Naive thymus-derived CD4-positive, alpha-beta T cell (primary cell): ENCODE measurements around the gene ATP10D. TPM values are rescaled to one million over a fixed set of nuclear protein-coding genes. Genes with fewer than 3 reads are reported as not detected.

Experiments
- ATAC-seq: fragments of 150-1000 bp; cut with Tn5 transposase; 2 replicates; pipeline ENCODE4 v1.10.0; 2021; ENCODE audit warnings: mild to moderate bottlenecking, moderate library complexity
- CTCF ChIA-PET: fragments of 350-600 bp; sonication (Branson Sonifier 250); formaldehyde crosslinking; loops from one replicate; lab custom pipeline; 2021; ENCODE audit warnings: antibody characterized with exemption; lab: Charles Lee
- POLR2A ChIA-PET: fragments of 350-600 bp; sonication (Branson Sonifier 250); formaldehyde crosslinking; loops from one replicate; lab custom pipeline; 2021; ENCODE audit warnings: antibody characterized with exemption, inconsistent platforms; lab: Charles Lee
- DNase-seq, 9 donors: peaks; one replicate each; pipeline versions ENCODE4 v3.0.0 to v3.0.0-alpha.2; 2020 to 2022; ENCODE audit warnings: mixed read lengths in 1 of 9
- H3K27ac ChIP-seq: one replicate; pipeline ENCODE4 v1.7.0; 2013; ENCODE audit warnings: mild to moderate bottlenecking, low read depth, low read length, moderate library complexity
- H3K27me3 ChIP-seq, 2 donors: one replicate each; pipeline ENCODE4 v1.7.0; 2013; ENCODE audit warnings: low read length in 2 of 2, mild to moderate bottlenecking in 2 of 2, moderate library complexity in 2 of 2; ENCODE audit not compliant: control insufficient read depth in 2 of 2, insufficient read depth in 2 of 2
- H3K36me3 ChIP-seq, 3 experiments: 1 replicate in 2 of 3; 2 replicates in 1 of 3; pipeline ENCODE4 v1.7.0; 2013; ENCODE audit warnings: low read length in 3 of 3, mild to moderate bottlenecking in 3 of 3, moderate library complexity in 1 of 3; ENCODE audit not compliant: insufficient read depth in 3 of 3, control insufficient read depth in 2 of 3
- H3K4me1 ChIP-seq, 2 donors: one replicate each; pipeline ENCODE4 v1.7.0; 2013; ENCODE audit warnings: low read length in 2 of 2, mild to moderate bottlenecking in 2 of 2, moderate library complexity in 1 of 2; ENCODE audit not compliant: control insufficient read depth in 2 of 2, insufficient read depth in 2 of 2
- H3K4me3 ChIP-seq: 2 replicates; pipeline ENCODE4 v1.7.0; 2013; ENCODE audit warnings: mild to moderate bottlenecking, low read length
- H3K9me3 ChIP-seq, 3 experiments: 1 replicate in 2 of 3; 2 replicates in 1 of 3; pipeline ENCODE4 v1.7.0; 2013; ENCODE audit warnings: low read length in 3 of 3; ENCODE audit not compliant: control insufficient read depth in 2 of 3
- H3K27ac Mint-ChIP-seq, 9 donors: one replicate each; pipeline ENCODE4 v1.8.0; 2020 to 2022; ENCODE audit warnings: mixed read lengths in 9 of 9, mild to moderate bottlenecking in 8 of 9, moderate library complexity in 5 of 9, inconsistent platforms in 2 of 9
- H3K27me3 Mint-ChIP-seq, 5 donors: one replicate each; pipeline ENCODE4 v1.8.0; 2021 to 2022; ENCODE audit warnings: mixed read lengths in 5 of 5, mild to moderate bottlenecking in 1 of 5
- H3K36me3 Mint-ChIP-seq, 5 donors: one replicate each; pipeline ENCODE4 v1.8.0; 2020 to 2022; ENCODE audit warnings: mixed read lengths in 5 of 5, mild to moderate bottlenecking in 3 of 5, inconsistent platforms in 1 of 5
- H3K4me1 Mint-ChIP-seq, 7 donors: one replicate each; pipeline ENCODE4 v1.8.0; 2020 to 2022; ENCODE audit warnings: mixed read lengths in 7 of 7, mild to moderate bottlenecking in 3 of 7, inconsistent platforms in 1 of 7
- H3K4me3 Mint-ChIP-seq, 10 donors: one replicate each; pipeline ENCODE4 v1.8.0; 2020 to 2022; ENCODE audit warnings: mild to moderate bottlenecking in 10 of 10, mixed read lengths in 10 of 10, moderate library complexity in 6 of 10, inconsistent platforms in 2 of 10
- H3K9me3 Mint-ChIP-seq, 11 donors: one replicate each; pipeline ENCODE4 v1.8.0; 2020 to 2022; ENCODE audit warnings: mixed read lengths in 11 of 11, mild to moderate bottlenecking in 4 of 11, inconsistent platforms in 1 of 11, moderate library complexity in 1 of 11
- intact Hi-C, 2 donors: fragments of 100-400 bp; cut with micrococcal nuclease; formaldehyde crosslinking; loops; one replicate each; pipeline ENCODE4 v1.15.1; 2023
- polyA plus RNA-seq, 2 donors: library from polyadenylated mRNA; unstranded; fragments of 300-500 nt; fragmentation: Illumina TruSeq; gene quantifications; one replicate each; pipeline ENCODE4 v1.2.3, GENCODE V29; 2021
- total RNA-seq, 6 experiments: library from RNA in 5 of 6; stranded (reverse) in 5 of 6; gene quantifications; 1 replicate in 5 of 6; 2 replicates in 1 of 6; pipeline ENCODE4 v1.2.3 and lab custom pipeline; 2021 to 2026

ATP10D gene
- total and polyA plus RNA-seq, 7 experiments from 2014 or later = 0.45 to 29.0 (median 3.4) TPM

- DNase-seq = no peak
Observed at GRCh38 chr4:47598320-47598719, 113.2 kb downstream of the ATP10D start.

GRCh38 chr4:47598896-47599295 lies 113.8 kb downstream of the ATP10D start:
- ChIA-PET POLR2A (no interaction called here), CTCF (no interaction called here)
- Histone ChIP-seq H3K4me3 (no peak overlapping the region), H3K9me3 (no peaks in the 10 kb centered on the region), H3K4me1 (no peaks in the 10 kb centered on the region), H3K36me3 (no peaks in the 10 kb centered on the region), H3K27ac (no peak overlapping the region), H3K27me3 (no peaks in the 10 kb centered on the region)
- DNase-seq (no peak), ATAC-seq (no peak)
- Mint-ChIP-seq H3K27me3 (peaks cover 0 to 2% (median 0%) of the 10 kb centered on the region in 5 donors), H3K27ac (no peak overlapping the region), H3K36me3 (peaks cover 0 to 4% (median 0%) of the 10 kb centered on the region in 5 donors), H3K4me1 (no peaks in the 10 kb centered on the region), H3K9me3 (peaks cover 0 to 3% (median 0%) of the 10 kb centered on the region in 11 donors), H3K4me3 (no peak overlapping the region)
- intact Hi-C loops = no loop called here

More at GRCh38 chr4:47598320-47598719, 113.2 kb downstream of the ATP10D start:
- Histone ChIP-seq H3K4me1 (no peaks in the 10 kb centered on the region), H3K36me3 (no peaks in the 10 kb centered on the region), H3K9me3 (no peaks in the 10 kb centered on the region), H3K27me3 (no peaks in the 10 kb centered on the region), H3K27ac (no peak overlapping the region), H3K4me3 (no peak overlapping the region)
- ChIA-PET POLR2A (no interaction called here), CTCF (no interaction called here)
- intact Hi-C loops = no loop called here
- no peak for ATAC-seq
- Mint-ChIP-seq H3K27ac (no peak overlapping the region), H3K4me1 (no peaks in the 10 kb centered on the region), H3K4me3 (no peak overlapping the region), H3K27me3 (peaks cover 0 to 2% (median 0%) of the 10 kb centered on the region in 5 donors), H3K9me3 (peaks cover 0 to 2% (median 0%) of the 10 kb centered on the region in 11 donors), H3K36me3 (peaks cover 0 to 4% (median 0%) of the 10 kb centered on the region in 5 donors)

- no peak for ATAC-seq
- Histone ChIP-seq H3K27ac (no peak overlapping the region), H3K9me3 (no peaks in the 10 kb centered on the region), H3K27me3 (no peaks in the 10 kb centered on the region), H3K36me3 (no peaks in the 10 kb centered on the region), H3K4me3 (no peak overlapping the region), H3K4me1 (no peaks in the 10 kb centered on the region)
- intact Hi-C loops = no loop called here
- Mint-ChIP-seq H3K9me3 (peaks cover 0 to 5% (median 2%) of the 10 kb centered on the region in 11 donors), H3K27ac (no peak overlapping the region), H3K4me1 (no peaks in the 10 kb centered on the region), H3K36me3 (no peaks in the 10 kb centered on the region), H3K4me3 (no peak overlapping the region), H3K27me3 (peaks cover 0 to 9% (median 6%) of the 10 kb centered on the region in 5 donors)
- CTCF ChIA-PET = no interaction called here
- POLR2A ChIA-PET = no interaction called here
- DNase-seq = no peak
Observed at GRCh38 chr4:47606482-47606881, 121.4 kb downstream of the ATP10D start.

DNA sequence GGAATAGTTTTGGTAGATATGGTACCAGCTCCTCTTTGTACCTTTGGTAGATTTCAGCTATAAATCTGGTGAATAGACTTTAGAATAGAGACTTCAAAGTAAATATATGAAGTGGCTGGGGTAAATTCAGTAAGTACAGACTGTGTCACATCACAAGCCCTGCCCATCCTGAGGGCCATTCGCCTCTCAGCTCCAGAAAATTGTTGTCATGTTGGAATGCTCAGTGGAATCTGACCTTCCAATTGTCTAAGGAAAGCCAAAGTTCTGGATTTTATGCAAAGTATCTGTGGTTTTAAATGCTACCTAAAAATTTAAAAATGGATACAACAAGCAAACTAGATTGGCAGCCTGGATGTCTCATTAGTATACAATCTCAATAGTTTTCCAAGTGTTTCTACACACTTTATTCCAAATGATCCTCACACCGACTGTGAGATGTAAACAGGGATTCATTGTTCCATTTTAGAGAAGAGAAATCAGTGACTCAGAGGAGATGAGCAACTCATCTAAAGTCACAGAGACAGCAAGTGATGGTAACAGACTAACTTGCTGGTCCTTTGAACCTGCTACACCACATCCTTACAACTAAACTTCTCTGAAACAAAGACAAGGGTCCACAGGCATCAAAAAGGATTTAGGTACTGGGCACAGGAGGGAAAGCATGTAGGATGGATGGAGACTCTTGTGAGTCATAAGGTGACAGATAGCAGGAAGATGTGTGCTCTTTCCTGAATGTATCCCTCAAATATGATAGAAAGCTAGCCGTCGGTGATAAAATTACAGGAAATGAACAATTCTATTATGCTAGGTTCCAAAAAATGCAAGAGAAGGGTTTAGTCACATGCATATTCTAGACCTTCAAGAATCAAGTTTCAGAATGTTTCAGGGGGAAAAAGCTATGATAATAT lies 127.3 kb downstream of the ATP10D start:
- Histone ChIP-seq H3K27ac (no peak overlapping the region), H3K4me3 (no peak overlapping the region), H3K4me1 (no peaks in the 10 kb centered on the region), H3K9me3 (no peaks in the 10 kb centered on the region), H3K27me3 (no peaks in the 10 kb centered on the region), H3K36me3 (no peaks in the 10 kb centered on the region)
- Mint-ChIP-seq H3K9me3 (peaks cover 0 to 4% (median 0%) of the 10 kb centered on the region in 11 donors), H3K4me3 (no peak overlapping the region), H3K4me1 (no peaks in the 10 kb centered on the region), H3K36me3 (peaks cover 0 to 5% (median 0%) of the 10 kb centered on the region in 5 donors), H3K27ac (no peak overlapping the region), H3K27me3 (peaks cover 0 to 9% (median 5%) of the 10 kb centered on the region in 5 donors)
- CTCF ChIA-PET = no interaction called here
- intact Hi-C loops = no loop called here
- DNase-seq (no peak), ATAC-seq (no peak)
- POLR2A ChIA-PET = no interaction called here

DNA sequence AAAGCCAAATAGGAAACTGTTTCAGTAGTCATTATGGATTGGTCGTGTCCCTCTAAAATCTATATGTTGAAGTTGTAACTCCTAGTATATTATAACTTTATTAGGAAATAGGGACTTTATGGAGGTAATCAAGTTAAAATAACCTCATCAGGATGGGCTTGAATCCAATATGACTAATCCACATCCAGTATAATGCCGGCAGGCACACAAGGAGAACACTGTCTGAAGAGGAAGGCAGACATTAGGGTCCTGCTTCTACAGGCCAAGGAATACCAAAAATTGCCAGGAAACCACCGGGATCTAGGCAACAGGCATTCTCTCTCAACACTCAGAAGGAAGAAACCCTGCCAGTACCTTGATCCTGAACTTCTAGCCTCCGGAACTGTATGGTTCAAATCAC lies 130.3 kb downstream of the ATP10D start:
- H3K27ac ChIP-seq = no peak overlapping the region
- H3K36me3 ChIP-seq = no peaks in the 10 kb centered on the region
- H3K4me1 ChIP-seq = no peaks in the 10 kb centered on the region
- ATAC-seq (no peak), DNase-seq (no peak)
- intact Hi-C loops = no loop called here
- no peaks in the 10 kb centered on the region for H3K9me3 ChIP-seq
- H3K9me3 Mint-ChIP-seq = peaks cover 0 to 4% (median 0%) of the 10 kb centered on the region in 11 donors
- H3K4me1 Mint-ChIP-seq = no peaks in the 10 kb centered on the region
- H3K36me3 Mint-ChIP-seq = peaks cover 0 to 5% (median 0%) of the 10 kb centered on the region in 5 donors
- POLR2A ChIA-PET = no interaction called here
- H3K4me3 Mint-ChIP-seq = no peak overlapping the region
- H3K27me3 ChIP-seq = no peaks in the 10 kb centered on the region
- CTCF ChIA-PET = interaction anchor here (0.6 kb wide), 1 partner anchor 53 kb away, joined by 3 read pairs; no protein-coding TSS in a partner anchor
- H3K4me3 ChIP-seq = no peak overlapping the region
- no peak overlapping the region for H3K27ac Mint-ChIP-seq
- H3K27me3 Mint-ChIP-seq = peaks cover 0 to 9% (median 5%) of the 10 kb centered on the region in 5 donors

DNA sequence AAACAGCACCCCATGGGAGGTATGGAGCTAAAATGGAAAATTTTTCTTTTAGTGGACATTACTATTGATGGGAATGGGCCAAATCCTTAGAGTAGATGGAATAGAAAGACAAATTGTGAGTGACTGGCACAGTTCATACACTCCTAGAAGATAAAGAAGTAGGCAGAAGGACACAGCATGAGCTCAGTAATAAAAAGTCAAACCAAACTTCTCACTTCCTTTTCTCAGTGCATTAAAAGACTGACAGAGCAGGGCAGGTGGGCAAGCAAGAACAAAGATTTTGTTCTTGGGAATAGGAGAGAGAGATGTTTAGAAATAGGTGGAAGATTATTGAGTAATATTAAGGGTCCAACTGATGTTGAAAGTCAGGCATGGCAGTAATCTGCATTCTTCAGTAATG lies 132.5 kb downstream of the ATP10D start:
- peaks cover 0 to 4% (median 3%) of the 10 kb centered on the region in 5 donors for H3K27me3 Mint-ChIP-seq
- H3K9me3 Mint-ChIP-seq = peaks cover 0 to 5% (median 0%) of the 10 kb centered on the region in 11 donors
- DNase-seq (no peak), ATAC-seq (no peak)
- no peak overlapping the region for H3K27ac Mint-ChIP-seq
- no peaks in the 10 kb centered on the region for H3K9me3 ChIP-seq
- no peaks in the 10 kb centered on the region for H3K4me1 Mint-ChIP-seq
- no peaks in the 10 kb centered on the region for H3K36me3 ChIP-seq
- no peaks in the 10 kb centered on the region for H3K4me1 ChIP-seq
- H3K27ac ChIP-seq = no peak overlapping the region
- H3K36me3 Mint-ChIP-seq = peaks cover 0 to 4% (median 0%) of the 10 kb centered on the region in 5 donors
- H3K27me3 ChIP-seq = no peaks in the 10 kb centered on the region
- H3K4me3 Mint-ChIP-seq = no peak overlapping the region
- H3K4me3 ChIP-seq = no peak overlapping the region
- ChIA-PET CTCF (no interaction called here), POLR2A (no interaction called here)
- intact Hi-C loops = no loop called here
